OCI-LY3 (cell line): ENCODE measurements around the gene KCNK13.

Experiments used
- EZH2phosphoT487 ChIP-seq: fragments of 200-600 bp; shearing (Covaris generic); IDR thresholded peaks from 2 replicates; pipeline ENCODE4 v1.6.1; 2018; ENCODE audit warnings: antibody characterized with exemption, mixed run types, low read depth
- TF ChIP-seq, protein P1 (sequence below): fragments of 200-600, 300-600 bp; sonication (generic); IDR thresholded peaks from 2 replicates; pipeline ENCODE4 v1.5.1; 2014; ENCODE audit warnings: antibody characterized with exemption, low read length, low read depth

DNA sequence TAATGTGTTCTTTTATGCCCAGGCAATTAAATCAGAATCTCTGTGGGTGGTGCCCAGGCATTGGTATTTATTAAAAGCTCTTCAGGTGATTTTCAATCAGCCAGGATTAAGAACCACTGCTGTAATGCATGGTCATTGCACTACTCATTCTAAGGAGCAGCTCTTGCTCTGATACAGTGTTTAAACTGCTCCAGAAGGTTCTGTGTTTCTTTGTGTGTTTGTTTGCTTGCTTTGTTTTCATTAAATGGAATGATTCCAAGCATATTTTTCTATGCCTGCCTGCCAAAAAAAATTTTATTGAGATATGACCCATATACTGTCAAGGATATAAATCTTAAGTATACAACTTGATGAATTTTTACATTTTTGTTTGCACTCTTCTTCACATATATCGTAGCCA is 54.0 kb downstream of the KCNK13 start:
- no peak for TF ChIP-seq EZH2phosphoT487
- TF ChIP-seq, protein P1, sequence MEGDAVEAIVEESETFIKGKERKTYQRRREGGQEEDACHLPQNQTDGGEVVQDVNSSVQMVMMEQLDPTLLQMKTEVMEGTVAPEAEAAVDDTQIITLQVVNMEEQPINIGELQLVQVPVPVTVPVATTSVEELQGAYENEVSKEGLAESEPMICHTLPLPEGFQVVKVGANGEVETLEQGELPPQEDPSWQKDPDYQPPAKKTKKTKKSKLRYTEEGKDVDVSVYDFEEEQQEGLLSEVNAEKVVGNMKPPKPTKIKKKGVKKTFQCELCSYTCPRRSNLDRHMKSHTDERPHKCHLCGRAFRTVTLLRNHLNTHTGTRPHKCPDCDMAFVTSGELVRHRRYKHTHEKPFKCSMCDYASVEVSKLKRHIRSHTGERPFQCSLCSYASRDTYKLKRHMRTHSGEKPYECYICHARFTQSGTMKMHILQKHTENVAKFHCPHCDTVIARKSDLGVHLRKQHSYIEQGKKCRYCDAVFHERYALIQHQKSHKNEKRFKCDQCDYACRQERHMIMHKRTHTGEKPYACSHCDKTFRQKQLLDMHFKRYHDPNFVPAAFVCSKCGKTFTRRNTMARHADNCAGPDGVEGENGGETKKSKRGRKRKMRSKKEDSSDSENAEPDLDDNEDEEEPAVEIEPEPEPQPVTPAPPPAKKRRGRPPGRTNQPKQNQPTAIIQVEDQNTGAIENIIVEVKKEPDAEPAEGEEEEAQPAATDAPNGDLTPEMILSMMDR, result no peak
